Adrenal gland (tissue), 5 donors: Measurements from ENCODE around the gene SLC24A4.

ENCODE experiments used
- POLR2A ChIP-seq, 2 donors: fragments of 450-650 bp; IDR thresholded peaks; one replicate each; pipeline ENCODE4 v1.6.1; 2017; ENCODE audit warnings: antibody characterized with exemption in 2 of 2, mild to moderate bottlenecking in 2 of 2, moderate library complexity in 1 of 2
- TF ChIP-seq, protein P1 (sequence below), 6 experiments: fragments of 450-650 bp in 4 of 6; fragments of 200-600 bp in 2 of 6; sonication (generic) in 1 of 6; IDR thresholded peaks; 1 replicate in 5 of 6; 2 replicates in 1 of 6; pipeline versions ENCODE4 v1.5.1 to v1.8.0; 2016 to 2021; ENCODE audit warnings: antibody characterized with exemption in 6 of 6, mild to moderate bottlenecking in 2 of 6, moderate library complexity in 1 of 6
- donor health status: DM: no; HTN: no; CAD: no.

DNA sequence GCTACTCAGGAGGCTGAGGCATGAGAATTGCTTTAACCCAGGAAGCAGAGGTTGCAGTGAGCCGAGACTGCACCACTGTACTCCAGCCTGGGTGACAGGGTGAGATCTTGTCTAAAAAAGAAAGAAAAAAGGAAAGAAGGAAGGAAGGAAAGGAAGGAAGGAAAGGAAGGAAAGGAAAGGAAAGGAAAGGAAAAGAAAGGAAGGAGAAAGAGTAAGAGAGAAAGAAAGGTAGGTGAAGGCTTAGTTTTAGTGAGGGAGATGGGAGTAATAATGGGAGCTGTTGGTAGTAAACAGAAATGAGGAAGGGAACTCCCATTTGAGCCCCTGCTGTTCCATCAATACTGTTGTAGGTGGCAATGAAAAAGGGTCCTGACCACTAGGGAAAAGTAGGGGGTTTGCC lies 28.8 kb downstream of the SLC24A4 start:
- TF ChIP-seq, protein P1, sequence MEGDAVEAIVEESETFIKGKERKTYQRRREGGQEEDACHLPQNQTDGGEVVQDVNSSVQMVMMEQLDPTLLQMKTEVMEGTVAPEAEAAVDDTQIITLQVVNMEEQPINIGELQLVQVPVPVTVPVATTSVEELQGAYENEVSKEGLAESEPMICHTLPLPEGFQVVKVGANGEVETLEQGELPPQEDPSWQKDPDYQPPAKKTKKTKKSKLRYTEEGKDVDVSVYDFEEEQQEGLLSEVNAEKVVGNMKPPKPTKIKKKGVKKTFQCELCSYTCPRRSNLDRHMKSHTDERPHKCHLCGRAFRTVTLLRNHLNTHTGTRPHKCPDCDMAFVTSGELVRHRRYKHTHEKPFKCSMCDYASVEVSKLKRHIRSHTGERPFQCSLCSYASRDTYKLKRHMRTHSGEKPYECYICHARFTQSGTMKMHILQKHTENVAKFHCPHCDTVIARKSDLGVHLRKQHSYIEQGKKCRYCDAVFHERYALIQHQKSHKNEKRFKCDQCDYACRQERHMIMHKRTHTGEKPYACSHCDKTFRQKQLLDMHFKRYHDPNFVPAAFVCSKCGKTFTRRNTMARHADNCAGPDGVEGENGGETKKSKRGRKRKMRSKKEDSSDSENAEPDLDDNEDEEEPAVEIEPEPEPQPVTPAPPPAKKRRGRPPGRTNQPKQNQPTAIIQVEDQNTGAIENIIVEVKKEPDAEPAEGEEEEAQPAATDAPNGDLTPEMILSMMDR (IDR thresholded peaks at IDR 0.05), result no peak
- TF ChIP-seq POLR2A (IDR thresholded peaks at IDR 0.05), result no peak
